B cell (primary cell): ENCODE results near the gene TRMT112. TPM values are rescaled to one million over a fixed set of nuclear protein-coding genes. Genes with fewer than 3 reads are reported as not detected.

ENCODE experiments used
- ATAC-seq: fragments of 200-7000 bp; cut with Tn5 transposase; one replicate; pipeline ENCODE4 v1.10.0; 2021; ENCODE audit warnings: low read depth, mild to moderate bottlenecking, moderate number of reproducible peaks, moderate library complexity
- CTCF ChIA-PET: fragments of 350-600 bp; sonication (Branson Sonifier 250); formaldehyde crosslinking; loops from one replicate; lab custom pipeline; 2021; ENCODE audit warnings: antibody characterized with exemption, inconsistent platforms; lab: Charles Lee
- POLR2A ChIA-PET: fragments of 350-600 bp; sonication (Branson Sonifier 250); formaldehyde crosslinking; loops from one replicate; lab custom pipeline; 2021; ENCODE audit warnings: antibody characterized with exemption; lab: Charles Lee
- DNase-seq: peaks from one replicate; pipeline ENCODE4 v3.0.0; 2013
- H2AFZ ChIP-seq: 2 replicates; pipeline ENCODE4 v1.6.1; 2012; ENCODE audit warnings: mild to moderate bottlenecking, low read depth, low read length; ENCODE audit not compliant: insufficient read depth, poor library complexity, severe bottlenecking
- H3K27ac ChIP-seq, 2 donors: 1 replicate in 1 of 2; 2 replicates in 1 of 2; pipeline ENCODE4 v1.5.1; 2012 to 2013; ENCODE audit warnings: low read length in 2 of 2, mild to moderate bottlenecking in 2 of 2, moderate library complexity in 1 of 2
- H3K27me3 ChIP-seq, 4 experiments: fragments of 200-600 bp in 1 of 4; sonication (generic) in 1 of 4; replicated peaks in 1 of 4; 1 replicate in 2 of 4; 2 replicates in 2 of 4; pipeline versions ENCODE4 v1.6.1 to v1.7.0; 2013 to 2016; ENCODE audit warnings: low read length in 3 of 4, mild to moderate bottlenecking in 2 of 4, mixed read lengths in 1 of 4, moderate library complexity in 1 of 4; ENCODE audit not compliant: insufficient read depth in 4 of 4, control insufficient read depth in 3 of 4; ENCODE audit errors: control extremely low read depth in 1 of 4
- H3K36me3 ChIP-seq, 2 experiments: replicated peaks in 1 of 2; 1 replicate in 1 of 2; 2 replicates in 1 of 2; pipeline versions ENCODE4 v1.6.1 to v1.7.1; 2013; ENCODE audit warnings: low read length in 1 of 2; ENCODE audit not compliant: insufficient read depth in 2 of 2, control insufficient read depth in 1 of 2; ENCODE audit errors: control extremely low read depth in 1 of 2, extremely low read depth in 1 of 2
- H3K4me1 ChIP-seq, 2 donors: fragments of 200-600 bp in 1 of 2; sonication (generic) in 1 of 2; 1 replicate in 1 of 2; 2 replicates in 1 of 2; pipeline versions ENCODE4 v1.5.1 to v1.6.1; 2013 to 2017; ENCODE audit warnings: low read length in 2 of 2; ENCODE audit not compliant: control insufficient read depth in 2 of 2, insufficient read depth in 2 of 2
- H3K4me2 ChIP-seq: replicated peaks from 2 replicates; pipeline ENCODE3; 2012; ENCODE audit warnings: mild to moderate bottlenecking, low read depth, low read length; ENCODE audit not compliant: poor library complexity, severe bottlenecking
- H3K4me3 ChIP-seq, 5 experiments: fragments of 200-600 bp in 1 of 5; sonication (generic) in 1 of 5; 1 replicate in 3 of 5; 2 replicates in 2 of 5; pipeline versions ENCODE4 v1.5.1 to v1.7.0; 2011 to 2016; ENCODE audit warnings: low read length in 4 of 5, mild to moderate bottlenecking in 4 of 5, low read depth in 2 of 5, control low read depth in 1 of 5, moderate library complexity in 1 of 5; ENCODE audit not compliant: insufficient read depth in 1 of 5; ENCODE audit errors: control extremely low read depth in 1 of 5, extremely low read depth in 1 of 5
- H3K79me2 ChIP-seq: fragments of 200-600 bp; sonication (generic); one replicate; pipeline ENCODE4 v1.6.0; 2016; ENCODE audit warnings: low read length; ENCODE audit not compliant: control insufficient read depth, insufficient read depth
- H3K9ac ChIP-seq: fragments of 200-600 bp; sonication (generic); 2 replicates; pipeline ENCODE4 v1.6.1; 2017; ENCODE audit warnings: mild to moderate bottlenecking, low read length, moderate library complexity
- H3K9me3 ChIP-seq, 3 donors: one replicate each; pipeline versions ENCODE4 v1.6.1 to v1.7.1; 2013; ENCODE audit warnings: low read length in 2 of 3; ENCODE audit not compliant: control insufficient read depth in 2 of 3, insufficient read depth in 1 of 3; ENCODE audit errors: control extremely low read depth in 1 of 3
- H4K20me1 ChIP-seq: 2 replicates; pipeline ENCODE4 v1.6.0; 2012; ENCODE audit warnings: mild to moderate bottlenecking, low read length; ENCODE audit not compliant: insufficient read depth, control insufficient read depth, poor library complexity, severe bottlenecking
- H3K27ac Mint-ChIP-seq: one replicate; pipeline ENCODE4 v1.8.0; 2021; ENCODE audit warnings: mixed read lengths
- H3K27me3 Mint-ChIP-seq: one replicate; pipeline ENCODE4 v1.8.0; 2021; ENCODE audit warnings: mixed read lengths
- H3K4me1 Mint-ChIP-seq: one replicate; pipeline ENCODE4 v1.8.0; 2021; ENCODE audit warnings: mixed read lengths
- H3K4me3 Mint-ChIP-seq: one replicate; pipeline ENCODE4 v1.8.0; 2021; ENCODE audit warnings: mixed read lengths
- H3K9me3 Mint-ChIP-seq: one replicate; pipeline ENCODE4 v1.8.0; 2022; ENCODE audit warnings: mixed read lengths; ENCODE audit not compliant: insufficient read depth
- EZH2 ChIP-seq: IDR thresholded peaks from 2 replicates; pipeline ENCODE4 v1.6.1; 2012; ENCODE audit warnings: borderline replicate concordance, low read depth, mild to moderate bottlenecking, moderate library complexity, low read length; ENCODE audit not compliant: insufficient read depth, poor library complexity, severe bottlenecking
- WGBS: methylation state at CpG from one replicate; pipeline ENCODE4 v1.1.5; 2013; ENCODE audit warnings: missing lambda C conversion rate; ENCODE audit not compliant: insufficient coverage; 5-methylcytosine and 5-hydroxymethylcytosine counted together
- intact Hi-C: fragments of 100-400 bp; cut with micrococcal nuclease; formaldehyde crosslinking; loops from one replicate; pipeline ENCODE4 v1.10.0; 2022
- polyA plus RNA-seq: library from polyadenylated mRNA; depleted of rRNA; stranded (reverse); fragments of >200 nt; gene quantifications from 2 replicates; pipeline ENCODE4 v1.2.3, GENCODE V29; 2012
- total RNA-seq, 2 donors: library from RNA; stranded (reverse); fragments of 120-200 nt in 1 of 2; gene quantifications; 1 replicate in 1 of 2; 2 replicates in 1 of 2; pipeline versions ENCODE4 v1.2.3 to v1.2.4, GENCODE V29; 2013 to 2022
- TF ChIP-seq, protein P1 (sequence below): fragments of 200-600 bp; IDR thresholded peaks from one replicate; pipeline ENCODE4 v1.8.0; 2022; ENCODE audit warnings: antibody characterized with exemption, mild to moderate bottlenecking

Gene TRMT112
- total and polyA plus RNA-seq, 2 donors (not counting 1 experiment from before 2014, with no cell fraction given), result 133 to 231 TPM

DNA sequence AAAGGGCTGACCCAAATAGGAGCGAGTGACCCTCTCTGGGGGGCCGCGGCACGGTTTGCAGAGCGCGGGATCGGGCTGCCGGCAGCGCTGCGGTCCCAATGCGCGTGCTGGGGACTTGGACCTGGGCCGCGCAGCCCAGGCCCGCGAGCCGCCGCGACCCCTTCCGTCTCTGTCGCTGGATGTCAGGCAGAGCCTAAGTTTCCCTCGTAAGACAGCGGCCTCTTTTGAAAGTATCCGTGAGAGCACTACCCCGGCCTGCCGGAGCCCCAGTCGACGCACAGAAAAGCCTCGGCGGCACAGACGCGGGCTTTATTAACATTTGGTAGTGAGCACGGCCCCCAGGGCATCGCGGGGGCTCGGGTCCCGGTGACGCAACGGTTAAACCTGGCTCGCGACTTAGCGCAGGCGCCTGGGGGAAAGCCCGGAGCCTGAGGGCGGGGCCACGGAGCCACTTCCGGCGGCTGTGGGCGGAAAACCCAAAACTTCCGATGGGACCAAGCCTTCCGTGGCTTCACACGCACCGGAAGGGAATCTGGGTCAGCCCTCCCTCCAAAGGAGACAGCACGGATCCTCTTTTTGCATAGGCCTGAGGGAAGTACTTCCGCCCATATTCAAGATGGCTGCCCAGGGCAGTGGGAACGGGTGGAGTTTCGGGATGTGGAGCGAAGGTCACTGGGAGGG is 47.7 kb downstream of the TRMT112 start:
- Histone ChIP-seq H3K27ac (peak overlapping the region; percentile 89 to 91), H3K4me3 (peak overlapping the region; percentile 79 to 96 (median 87)), H3K9ac (peak overlapping the region; percentile 76), H3K4me1 (peaks cover 14 to 29% of the 10 kb centered on the region in 2 donors), H4K20me1 (no peaks in the 10 kb centered on the region), H3K79me2 (no peaks in the 10 kb centered on the region), H3K27me3 (no peaks in the 10 kb centered on the region), H3K9me3 (peaks cover 0 to 3% (median 0%) of the 10 kb centered on the region in 3 donors), H2AFZ (peak overlapping the region; percentile 75), H3K4me2 (peak overlapping the region; percentile 92), H3K36me3 (no peaks in the 10 kb centered on the region)
- H3K4me3 Mint-ChIP-seq, result peak overlapping the region; percentile 100
- H3K9me3 Mint-ChIP-seq, result no peaks in the 10 kb centered on the region
- POLR2A ChIA-PET, result interaction anchor here (0.6 to 4.6 kb wide), 19 partner anchors 14 to 1623 kb away, joined by 3 to 67 read pairs (median 4); partner anchors contain the start of genes BAD, CCDC88B, FERMT3 and FKBP2
- peaks cover 19% of the 10 kb centered on the region for H3K4me1 Mint-ChIP-seq
- H3K27me3 Mint-ChIP-seq, result no peaks in the 10 kb centered on the region
- ATAC-seq (peak; percentile 73), DNase-seq (peak; percentile 99)
- intact Hi-C loops, result loop anchor here (1.0 kb wide), 9 partner anchors 16 to 84 kb away; partner anchors contain the start of genes DNAJC4, FKBP2, GPR137 and NUDT22
- under 1% methylated on average over 58 of the region's 58 CpGs for WGBS
- CTCF ChIA-PET, result interaction anchor here (1.0 to 5.7 kb wide), 9 partner anchors 11 to 419 kb away, joined by 3 to 73 read pairs (median 11); partner anchors contain the start of genes BAD, CATSPERZ, ESRRA and FERMT3
- TF ChIP-seq, protein P1, sequence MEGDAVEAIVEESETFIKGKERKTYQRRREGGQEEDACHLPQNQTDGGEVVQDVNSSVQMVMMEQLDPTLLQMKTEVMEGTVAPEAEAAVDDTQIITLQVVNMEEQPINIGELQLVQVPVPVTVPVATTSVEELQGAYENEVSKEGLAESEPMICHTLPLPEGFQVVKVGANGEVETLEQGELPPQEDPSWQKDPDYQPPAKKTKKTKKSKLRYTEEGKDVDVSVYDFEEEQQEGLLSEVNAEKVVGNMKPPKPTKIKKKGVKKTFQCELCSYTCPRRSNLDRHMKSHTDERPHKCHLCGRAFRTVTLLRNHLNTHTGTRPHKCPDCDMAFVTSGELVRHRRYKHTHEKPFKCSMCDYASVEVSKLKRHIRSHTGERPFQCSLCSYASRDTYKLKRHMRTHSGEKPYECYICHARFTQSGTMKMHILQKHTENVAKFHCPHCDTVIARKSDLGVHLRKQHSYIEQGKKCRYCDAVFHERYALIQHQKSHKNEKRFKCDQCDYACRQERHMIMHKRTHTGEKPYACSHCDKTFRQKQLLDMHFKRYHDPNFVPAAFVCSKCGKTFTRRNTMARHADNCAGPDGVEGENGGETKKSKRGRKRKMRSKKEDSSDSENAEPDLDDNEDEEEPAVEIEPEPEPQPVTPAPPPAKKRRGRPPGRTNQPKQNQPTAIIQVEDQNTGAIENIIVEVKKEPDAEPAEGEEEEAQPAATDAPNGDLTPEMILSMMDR, result peak; percentile 37
- TF ChIP-seq EZH2, result no peak
- peak overlapping the region; percentile 99 for H3K27ac Mint-ChIP-seq
